Tibial artery (tissue), 4 donors: Measurements from ENCODE around the gene TTC21B.

Experiments used
- DNase-seq, 2 donors: peaks; one replicate each; pipeline ENCODE4 v3.0.0-alpha.2; 2019
- H3K27ac ChIP-seq, 2 donors: fragments of 200-600 bp; sonication (generic) in 1 of 2; 1 replicate in 1 of 2; 2 replicates in 1 of 2; pipeline ENCODE4 v1.5.1; 2018 to 2019; ENCODE audit warnings: mild to moderate bottlenecking in 1 of 2
- H3K27me3 ChIP-seq, 2 donors: fragments of 200-600 bp; sonication (generic) in 1 of 2; one replicate each; pipeline versions ENCODE4 v1.5.1 to v1.6.0; 2016 to 2019
- H3K36me3 ChIP-seq, 3 donors: fragments of 200-600 bp; sonication (generic) in 2 of 3; one replicate each; pipeline ENCODE4 v1.5.1; 2016 to 2019; ENCODE audit warnings: mild to moderate bottlenecking in 2 of 3
- H3K4me1 ChIP-seq, 4 donors: fragments of 200-600 bp; sonication (generic) in 2 of 4; 1 replicate in 3 of 4; 2 replicates in 1 of 4; pipeline ENCODE4 v1.5.1; 2016 to 2019
- H3K4me3 ChIP-seq, 2 donors: fragments of 200-600 bp; sonication (generic) in 1 of 2; 1 replicate in 1 of 2; 2 replicates in 1 of 2; pipeline ENCODE4 v1.5.1; 2018 to 2019; ENCODE audit warnings: mild to moderate bottlenecking in 2 of 2
- H3K9me3 ChIP-seq, 3 donors: fragments of 200-600 bp; sonication (generic) in 1 of 3; one replicate each; pipeline ENCODE4 v1.5.1; 2016 to 2019
- intact Hi-C: fragments of 100-400 bp; cut with DNase I; formaldehyde crosslinking; loops from one replicate; pipeline ENCODE4 v1.15.0; 2023; ENCODE audit warnings: low total_unique reads
- TF ChIP-seq, protein P1 (sequence below), 2 experiments: fragments of 200-600 bp in 1 of 2; fragments of 450-650 bp in 1 of 2; IDR thresholded peaks; one replicate each; pipeline ENCODE4 v1.5.1; 2017 to 2019; ENCODE audit warnings: antibody characterized with exemption in 2 of 2, mild to moderate bottlenecking in 1 of 2, moderate library complexity in 1 of 2

TTC21B gene

DNA sequence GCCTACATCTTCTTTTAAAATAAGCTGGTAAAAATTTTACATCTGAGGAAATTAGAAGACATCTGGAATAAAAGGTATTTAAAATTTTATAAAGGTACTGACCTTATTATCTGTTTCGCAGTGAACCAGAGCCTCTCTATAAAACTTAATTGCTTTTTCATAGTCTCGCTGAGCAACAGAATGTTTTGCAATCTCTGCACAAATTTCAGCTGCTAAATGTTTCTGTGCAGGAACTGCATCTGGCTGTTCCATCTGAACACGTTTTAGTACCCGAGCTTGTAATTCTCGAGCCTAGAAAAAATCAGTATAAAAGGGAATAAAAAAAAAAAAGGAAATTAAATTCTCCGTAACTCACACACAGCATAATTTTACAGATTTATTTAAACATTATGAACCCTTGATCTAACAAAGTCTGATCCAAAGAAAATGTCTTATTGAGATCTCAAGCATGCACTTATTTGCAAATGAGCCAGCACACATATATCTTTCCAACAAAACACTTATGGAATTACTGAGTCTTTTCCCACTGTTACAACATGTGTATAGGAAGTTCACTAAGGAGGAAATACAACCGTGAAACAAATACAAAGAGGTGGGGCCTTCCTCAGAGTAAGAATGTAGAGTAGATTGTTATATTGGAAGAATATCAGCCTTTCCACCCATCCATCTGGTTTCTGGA is 51.8 kb downstream of the TTC21B start:
- H3K36me3 ChIP-seq: peaks cover 33 to 40% (median 35%) of the 10 kb centered on the region in 3 donors
- H3K4me1 ChIP-seq: peaks cover 0 to 6% (median 2%) of the 10 kb centered on the region in 4 donors
- no peak for DNase-seq

DNA sequence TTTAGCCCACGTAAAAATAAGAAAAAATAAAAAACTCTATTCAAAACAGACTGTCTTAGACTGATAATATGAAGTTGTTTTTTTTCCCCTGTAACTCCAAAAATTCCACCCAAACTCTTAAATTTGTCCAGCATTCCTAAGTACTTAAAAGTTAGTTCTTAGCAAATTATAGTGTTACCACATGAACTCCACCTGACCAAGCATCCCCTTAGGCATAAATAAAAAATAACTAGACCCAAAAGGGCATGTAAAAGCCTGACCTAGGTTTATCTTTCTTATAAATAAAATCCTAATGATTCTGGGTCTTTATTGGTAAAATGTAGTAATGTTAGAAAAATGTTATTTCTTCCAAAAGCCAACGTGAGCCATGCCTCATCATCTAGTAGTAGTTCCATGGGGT is 54.3 kb downstream of the TTC21B start:
- no peak overlapping the region for H3K4me3 ChIP-seq
- no peak for DNase-seq
- no peaks in the 10 kb centered on the region for H3K9me3 ChIP-seq
- intact Hi-C loops: no loop called here
- peaks cover 0 to 6% (median 2%) of the 10 kb centered on the region in 4 donors for H3K4me1 ChIP-seq
- H3K27ac ChIP-seq: no peak overlapping the region
- TF ChIP-seq, protein P1, sequence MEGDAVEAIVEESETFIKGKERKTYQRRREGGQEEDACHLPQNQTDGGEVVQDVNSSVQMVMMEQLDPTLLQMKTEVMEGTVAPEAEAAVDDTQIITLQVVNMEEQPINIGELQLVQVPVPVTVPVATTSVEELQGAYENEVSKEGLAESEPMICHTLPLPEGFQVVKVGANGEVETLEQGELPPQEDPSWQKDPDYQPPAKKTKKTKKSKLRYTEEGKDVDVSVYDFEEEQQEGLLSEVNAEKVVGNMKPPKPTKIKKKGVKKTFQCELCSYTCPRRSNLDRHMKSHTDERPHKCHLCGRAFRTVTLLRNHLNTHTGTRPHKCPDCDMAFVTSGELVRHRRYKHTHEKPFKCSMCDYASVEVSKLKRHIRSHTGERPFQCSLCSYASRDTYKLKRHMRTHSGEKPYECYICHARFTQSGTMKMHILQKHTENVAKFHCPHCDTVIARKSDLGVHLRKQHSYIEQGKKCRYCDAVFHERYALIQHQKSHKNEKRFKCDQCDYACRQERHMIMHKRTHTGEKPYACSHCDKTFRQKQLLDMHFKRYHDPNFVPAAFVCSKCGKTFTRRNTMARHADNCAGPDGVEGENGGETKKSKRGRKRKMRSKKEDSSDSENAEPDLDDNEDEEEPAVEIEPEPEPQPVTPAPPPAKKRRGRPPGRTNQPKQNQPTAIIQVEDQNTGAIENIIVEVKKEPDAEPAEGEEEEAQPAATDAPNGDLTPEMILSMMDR (IDR thresholded peaks at IDR 0.05): no peak
- H3K27me3 ChIP-seq: no peaks in the 10 kb centered on the region
- H3K36me3 ChIP-seq: peaks cover 50 to 53% (median 52%) of the 10 kb centered on the region in 3 donors

More for the DNA sequence above, 51.8 kb downstream of the TTC21B start:
- H3K27ac ChIP-seq: no peak overlapping the region
- no peak overlapping the region for H3K4me3 ChIP-seq
- H3K27me3 ChIP-seq: no peaks in the 10 kb centered on the region
- TF ChIP-seq, protein P1 (IDR thresholded peaks at IDR 0.05): no peak
- intact Hi-C loops: no loop called here
- H3K9me3 ChIP-seq: no peaks in the 10 kb centered on the region

DNA sequence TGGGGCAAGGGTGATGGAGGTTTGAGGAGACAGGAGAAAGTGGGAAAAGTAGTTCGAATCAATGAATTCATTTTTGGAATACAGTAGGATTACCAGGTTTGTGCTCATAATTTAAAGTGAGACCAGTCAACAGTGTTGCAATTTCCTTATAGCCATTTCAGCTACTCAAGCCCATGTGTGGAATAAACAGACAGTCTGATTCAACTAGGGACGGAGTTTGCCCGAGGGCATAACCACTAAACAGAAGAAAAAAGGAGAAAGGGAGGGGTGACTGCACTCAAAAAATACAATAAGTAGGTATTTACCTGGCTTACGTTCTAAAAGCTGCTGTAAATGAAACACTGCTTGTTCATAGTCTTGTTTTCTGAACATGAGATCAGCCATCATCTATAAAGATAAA is 55.2 kb downstream of the TTC21B start:
- peaks cover 58 to 61% (median 60%) of the 10 kb centered on the region in 3 donors for H3K36me3 ChIP-seq
- TF ChIP-seq, protein P1 (IDR thresholded peaks at IDR 0.05): no peak
- intact Hi-C loops: no loop called here
- H3K9me3 ChIP-seq: no peaks in the 10 kb centered on the region
- peaks cover 0 to 6% (median 2%) of the 10 kb centered on the region in 4 donors for H3K4me1 ChIP-seq
- no peak overlapping the region for H3K4me3 ChIP-seq
- no peak for DNase-seq
- no peaks in the 10 kb centered on the region for H3K27me3 ChIP-seq
- no peak overlapping the region for H3K27ac ChIP-seq

DNA sequence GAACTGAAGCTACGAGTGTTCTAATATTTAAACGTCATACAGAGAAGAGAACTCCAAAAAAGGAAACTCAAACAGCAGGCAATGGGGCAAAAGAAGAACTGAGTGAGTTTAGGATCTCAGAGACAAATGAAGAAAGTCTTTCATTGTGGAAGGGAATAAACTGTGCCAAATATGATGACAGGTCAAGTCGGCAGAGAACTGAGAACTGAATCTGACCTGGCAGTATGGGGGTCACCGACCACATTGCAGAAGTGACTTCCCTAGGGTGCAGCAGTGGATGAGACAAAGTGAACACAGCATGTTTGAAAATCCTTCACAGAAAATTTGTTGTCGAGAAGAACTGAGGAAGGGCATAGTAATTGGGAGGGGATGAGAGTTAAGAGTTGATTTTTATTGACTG is 55.9 kb downstream of the TTC21B start:
- TF ChIP-seq, protein P1 (IDR thresholded peaks at IDR 0.05): no peak
- no peak overlapping the region for H3K27ac ChIP-seq
- no peak overlapping the region for H3K4me3 ChIP-seq
- DNase-seq: no peak
- no peaks in the 10 kb centered on the region for H3K9me3 ChIP-seq
- H3K27me3 ChIP-seq: no peaks in the 10 kb centered on the region
- intact Hi-C loops: no loop called here
- H3K36me3 ChIP-seq: peaks cover 59 to 67% (median 62%) of the 10 kb centered on the region in 3 donors
- H3K4me1 ChIP-seq: peaks cover 0 to 1% (median 0%) of the 10 kb centered on the region in 4 donors

DNA sequence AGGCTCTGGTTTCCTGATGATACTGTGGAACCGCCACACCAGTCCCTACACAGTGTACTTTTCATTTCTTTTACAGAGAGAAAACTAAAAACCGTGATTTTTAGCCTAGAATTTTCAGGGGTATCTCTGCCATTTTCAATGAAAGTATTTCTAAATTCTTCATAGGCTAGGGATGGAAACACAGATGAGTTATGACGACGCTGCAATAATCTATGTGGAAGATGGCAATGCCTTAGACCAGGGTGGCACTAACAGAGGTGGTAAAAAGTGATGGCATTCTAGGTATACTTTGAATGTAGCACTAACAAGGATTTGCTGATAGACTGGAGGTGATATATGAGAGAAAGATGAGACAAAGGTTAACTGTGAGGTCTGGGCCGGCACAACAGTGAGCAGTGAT is 56.5 kb downstream of the TTC21B start:
- Histone ChIP-seq H3K9me3 (no peaks in the 10 kb centered on the region), H3K4me3 (no peak overlapping the region), H3K27me3 (no peaks in the 10 kb centered on the region), H3K36me3 (peaks cover 62 to 67% (median 63%) of the 10 kb centered on the region in 3 donors), H3K4me1 (no peaks in the 10 kb centered on the region), H3K27ac (no peak overlapping the region)
- no peak for DNase-seq
- intact Hi-C loops: no loop called here
- TF ChIP-seq, protein P1 (IDR thresholded peaks at IDR 0.05): no peak
